Hematopoietic multipotent progenitor cell treated with erythropoietin and hydrocortisone succinate and interleukin-3 and kit ligand, for 6 days (in vitro differentiated cells): ENCODE data around the gene OR51A2.
"Not testable (repeated sequence)": the region's sequence is repeated elsewhere in the genome, so short reads cannot be mapped to it uniquely, and the experiment has no call there.

ENCODE experiments used
- DNase-seq: peaks from one replicate; pipeline ENCODE4 v3.0.0-alpha.2; 2015

Gene OR51A2

DNA sequence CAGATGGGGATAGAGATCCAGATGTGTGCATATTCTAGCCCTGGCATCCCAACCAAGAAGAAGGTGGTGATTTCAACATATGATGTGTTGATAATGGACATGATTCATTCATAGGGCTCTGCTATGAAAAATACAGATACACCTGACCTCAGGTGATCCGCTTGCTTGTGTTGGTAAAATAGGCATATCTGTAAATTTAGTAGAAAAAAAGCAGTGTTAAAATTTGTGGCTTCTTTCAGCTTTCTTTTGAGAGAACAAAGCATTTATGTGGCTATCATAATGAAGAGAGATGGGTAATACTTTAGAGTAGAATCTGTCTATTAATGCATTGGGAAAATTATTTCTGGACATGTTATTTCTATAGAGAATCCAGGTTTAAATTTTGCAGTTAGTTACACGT, at the start of gene OR51A2:
Gene OR51A2, minus strand, starts transcription at position 101 of the 400 bp plus-strand sequence. Its CDS starts 0 bp downstream, at position 101.
- DNase-seq: not testable (repeated sequence)

GRCh38 chr11:5004424-5005274, 49.1 kb upstream of the OR51A2 start:
- DNase-seq: peak; percentile 81

DNA sequence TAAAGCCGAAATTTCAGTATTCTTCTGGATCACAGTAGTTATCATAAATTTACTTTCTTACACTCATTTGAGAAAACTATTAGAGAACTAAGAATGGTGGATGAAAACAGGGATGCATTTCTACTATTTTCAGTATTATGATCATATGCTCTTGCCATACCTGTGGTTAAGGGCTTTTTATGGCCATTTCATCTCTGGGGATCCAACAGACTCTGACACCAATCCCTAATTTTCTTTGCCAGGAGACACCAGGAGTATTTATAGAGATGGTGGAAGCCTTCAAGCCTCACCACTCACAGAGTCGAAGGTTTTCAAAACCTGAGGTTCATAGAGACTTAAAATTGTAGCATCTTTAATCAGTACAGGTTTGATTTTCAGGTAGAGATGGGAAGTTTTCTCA, 39.0 kb upstream of the OR51A2 start, which contains the start of gene OR51L1:
Gene OR51L1, plus strand, starts transcription at position 301 of the 400 bp plus-strand sequence. CDS start 4,132 bp downstream, outside the sequence.
- DNase-seq: no peak

DNA sequence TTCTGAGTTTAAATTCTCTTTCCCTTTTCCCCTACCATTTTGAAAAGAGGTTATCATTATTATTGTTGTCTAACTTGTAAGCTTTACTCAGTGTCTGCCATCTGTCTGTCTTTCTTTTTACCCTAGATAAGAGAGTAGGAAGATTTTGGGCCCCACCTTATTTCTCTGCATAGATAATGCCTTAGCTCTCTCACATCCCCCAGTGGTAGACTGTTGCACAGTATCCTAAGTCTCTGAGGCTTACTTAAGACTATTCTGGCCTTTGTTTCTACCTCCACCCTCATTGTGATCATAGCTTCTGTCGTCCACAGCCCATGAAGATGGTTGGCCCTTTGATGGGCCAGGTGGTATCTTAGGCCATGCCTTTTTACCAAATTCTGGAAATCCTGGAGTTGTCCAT, 35.5 kb upstream of the OR51A2 start:
- peak; percentile 71 for DNase-seq

GRCh38 chr11:4983841-4984240, 28.3 kb upstream of the OR51A2 start:
- DNase-seq: no peak

- no peak for DNase-seq
Observed at GRCh38 chr11:4982678-4983077, 27.2 kb upstream of the OR51A2 start.

GRCh38 chr11:4979036-4979435, 23.5 kb upstream of the OR51A2 start:
- DNase-seq: no peak

DNA sequence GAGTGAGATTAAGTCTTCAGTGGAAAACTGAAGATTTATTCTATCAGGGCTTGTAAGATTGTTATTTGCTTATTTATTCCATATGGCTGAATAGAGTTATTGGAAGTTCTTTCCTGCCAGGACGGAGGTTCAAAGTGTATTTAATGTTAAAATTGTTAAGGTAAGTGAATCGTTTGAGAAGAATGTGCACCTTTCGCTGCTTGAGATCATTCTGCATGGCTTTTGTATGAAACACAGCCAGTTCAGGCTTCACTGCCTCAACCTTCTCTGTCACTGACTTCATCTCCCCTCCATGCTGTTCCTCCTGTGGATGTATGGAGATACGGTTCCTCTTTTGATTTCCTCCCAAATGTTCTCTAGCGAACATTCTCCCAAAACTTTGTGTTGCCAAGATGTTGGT, 19.9 kb upstream of the OR51A2 start:
- no peak for DNase-seq

DNA sequence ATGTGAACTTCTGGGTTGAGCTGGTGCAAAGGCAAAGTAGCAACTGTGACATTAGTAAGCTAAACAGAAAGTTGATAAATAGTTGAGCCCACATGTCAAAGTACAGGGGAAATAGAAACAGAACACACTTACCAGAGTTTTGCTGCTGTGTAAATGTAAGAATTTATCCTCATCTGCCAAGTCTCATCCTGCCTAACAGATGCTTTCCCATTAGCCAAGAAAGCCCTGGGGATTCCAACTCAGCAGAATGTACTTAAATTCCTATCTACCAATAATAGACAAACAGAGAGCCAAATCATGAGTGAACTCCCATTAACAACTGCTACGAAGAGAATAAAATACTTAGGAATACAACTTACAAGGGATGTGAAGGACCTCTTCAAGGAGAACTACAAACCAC, 7.3 kb upstream of the OR51A2 start:
- DNase-seq: no peak

- no peak for DNase-seq
Observed at GRCh38 chr11:4960877-4961276, 5.4 kb upstream of the OR51A2 start.

GRCh38 chr11:4957396-4957795, 1.9 kb upstream of the OR51A2 start:
- DNase-seq: no peak

GRCh38 chr11:4947505-4947904, 8.0 kb downstream of the OR51A2 start, which contains the start of gene OR51A4:
Gene OR51A4, minus strand, starts transcription at chr11:4947605. Its CDS starts 505 bp downstream, at chr11:4947100.
- no peak for DNase-seq

DNA sequence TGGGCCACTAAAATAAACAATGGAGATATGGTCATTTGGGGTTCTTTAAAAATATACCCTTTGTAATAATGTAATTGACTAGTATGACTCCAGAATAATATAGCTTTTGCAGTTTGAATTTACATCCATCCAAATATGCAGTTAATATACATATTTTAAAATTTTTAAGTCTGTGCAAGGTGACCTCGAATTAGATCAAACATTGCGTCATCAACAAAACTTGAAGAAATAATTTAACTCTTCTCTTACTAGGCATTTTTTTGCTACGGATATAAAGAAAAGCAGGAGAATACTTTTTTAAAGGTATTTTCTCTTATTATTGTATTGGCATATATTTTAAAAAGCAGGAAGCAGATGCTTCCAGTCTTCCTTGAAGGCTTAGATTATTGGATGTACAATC, 18.8 kb downstream of the OR51A2 start:
- no peak for DNase-seq

DNA sequence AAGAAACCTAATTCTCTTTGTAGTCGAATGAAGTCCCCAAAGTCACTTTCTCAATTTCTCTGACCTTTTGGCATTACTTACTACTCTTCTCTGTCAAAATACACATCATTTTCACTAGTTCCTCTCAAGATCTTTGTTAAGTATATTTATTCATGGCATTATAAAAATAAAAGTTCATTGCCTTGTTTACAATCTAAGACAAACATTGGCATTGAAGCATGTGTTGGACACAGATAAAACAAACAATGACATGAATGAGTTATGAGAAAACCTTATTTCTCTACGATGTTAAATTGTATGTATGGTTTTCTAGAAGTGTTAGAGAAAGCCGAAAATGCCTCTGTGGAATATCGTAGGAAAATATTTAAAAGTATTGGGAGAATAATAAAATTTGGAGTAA, 22.8 kb downstream of the OR51A2 start:
- no peak for DNase-seq

GRCh38 chr11:4926608-4927007, 28.9 kb downstream of the OR51A2 start:
- DNase-seq: no peak

GRCh38 chr11:4924239-4924638, 31.3 kb downstream of the OR51A2 start, which contains the start of gene OR51G1:
Gene OR51G1, minus strand, starts transcription at chr11:4924339. Its CDS starts 0 bp downstream, at chr11:4924339.
- no peak for DNase-seq

DNA sequence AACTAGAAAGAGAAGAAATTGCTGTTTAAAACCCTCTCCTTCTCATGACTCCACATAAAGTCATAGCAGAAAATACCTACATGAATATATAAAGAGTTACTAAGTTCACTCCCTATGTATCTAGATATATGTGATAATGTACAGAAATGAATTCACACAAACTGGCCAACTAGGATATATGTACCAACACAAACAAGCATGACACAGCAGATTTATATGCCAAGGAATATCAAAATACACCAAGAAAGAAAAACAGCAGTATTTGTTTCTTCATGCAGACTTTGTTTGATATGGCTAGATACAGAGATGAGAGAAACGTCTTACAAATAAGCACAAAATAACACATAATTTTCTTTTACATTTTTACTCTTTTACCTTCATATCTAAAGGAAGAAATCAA, 33.2 kb downstream of the OR51A2 start:
- DNase-seq: peak; percentile 1

GRCh38 chr11:4921796-4922195, 33.7 kb downstream of the OR51A2 start:
- DNase-seq: no peak

DNA sequence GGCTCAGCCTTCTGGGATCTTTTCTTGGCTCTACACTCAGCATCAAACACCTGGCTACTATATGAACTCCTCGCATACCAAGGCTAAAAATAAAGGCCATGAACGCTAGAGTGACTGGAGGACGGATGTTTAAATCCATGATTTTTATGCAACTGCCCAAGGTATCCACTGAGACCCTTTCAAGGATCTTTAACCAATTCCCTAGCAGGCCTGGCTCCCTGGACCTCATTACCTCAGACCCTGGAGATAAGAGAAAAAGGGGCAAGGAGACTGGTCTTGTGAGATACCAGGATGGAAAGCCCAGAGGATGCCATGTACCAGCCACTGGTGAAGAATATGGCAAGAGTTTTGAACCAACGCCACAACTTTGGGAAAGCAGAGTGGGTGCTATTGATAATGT, 36.3 kb downstream of the OR51A2 start, which contains the start of gene OR51G2:
Gene OR51G2, minus strand, starts transcription at position 101 of the 400 bp plus-strand sequence. CDS start 3,687 bp downstream, outside the sequence.
- no peak for DNase-seq

DNA sequence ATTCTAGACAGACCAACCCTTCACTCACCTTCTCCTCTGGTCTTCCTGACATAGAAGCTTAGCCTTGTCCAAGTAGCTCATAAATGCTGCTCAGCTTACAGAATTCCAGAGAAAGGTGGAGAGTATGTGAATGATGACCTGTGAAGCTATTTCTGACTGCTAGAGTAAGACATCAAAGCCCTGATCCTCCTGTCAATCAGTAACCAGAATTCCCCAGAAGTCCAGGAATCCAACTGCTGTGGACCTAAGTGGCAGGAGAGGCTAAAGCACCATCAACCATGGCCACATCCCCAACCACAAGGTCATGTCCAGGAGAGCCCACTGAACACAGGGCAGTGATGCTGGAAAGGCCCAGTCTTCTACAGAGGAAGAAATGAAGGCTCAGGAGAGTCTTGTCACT, 38.9 kb downstream of the OR51A2 start:
- no peak for DNase-seq
